HG03469 (cell line): Measurements from ENCODE around the gene CNR1.
"Not testable (repeated sequence)": the region's sequence is repeated elsewhere in the genome, so short reads cannot be mapped to it uniquely, and the experiment has no call there.

ENCODE experiments used
- ATAC-seq: cut with Tn5 transposase; IDR thresholded peaks from one replicate; pipeline ENCODE4 v1.9.1; 2021; ENCODE audit warnings: mild to moderate bottlenecking, moderate library complexity, moderate number of reproducible peaks; ENCODE audit not compliant: unreplicated experiment

The CNR1 gene

DNA sequence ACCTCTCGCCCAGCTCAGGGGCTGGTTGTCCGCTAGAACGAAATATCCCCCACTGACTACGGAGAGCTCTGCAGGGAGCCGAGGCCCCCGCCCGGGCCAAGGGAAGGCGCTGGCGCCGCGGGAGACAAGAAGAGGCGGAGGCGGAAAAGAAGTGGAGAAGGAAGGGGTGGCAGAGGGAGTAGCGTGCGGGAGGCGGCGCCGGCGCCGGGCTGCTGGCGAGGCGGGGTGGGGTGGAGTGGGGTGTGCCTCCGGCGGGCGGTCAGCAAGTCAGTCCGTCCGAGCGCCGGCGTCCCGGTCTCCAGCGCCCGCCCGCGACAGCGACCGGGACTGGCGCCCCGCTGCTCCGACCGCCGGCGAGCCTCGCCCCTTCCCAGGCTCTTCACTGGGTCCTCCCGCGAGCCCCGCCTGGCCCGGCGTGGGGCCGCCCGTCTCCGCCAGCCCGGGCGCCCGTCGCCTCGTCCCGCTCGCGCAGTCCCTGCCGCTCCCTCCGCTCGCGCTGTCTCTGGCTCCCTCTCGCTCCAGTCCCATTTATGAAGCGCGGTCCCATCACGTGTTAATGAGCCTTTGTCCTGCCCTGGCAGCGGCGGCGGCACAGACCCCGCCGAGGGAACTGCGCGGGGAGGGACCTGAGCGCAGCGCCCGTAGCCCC is at the start of gene CNR1:
Gene CNR1 (minus strand): TSS at position 504 of the 649 bp plus-strand sequence. CDS start 21,073 bp downstream, outside the sequence.
- no peak for ATAC-seq

DNA sequence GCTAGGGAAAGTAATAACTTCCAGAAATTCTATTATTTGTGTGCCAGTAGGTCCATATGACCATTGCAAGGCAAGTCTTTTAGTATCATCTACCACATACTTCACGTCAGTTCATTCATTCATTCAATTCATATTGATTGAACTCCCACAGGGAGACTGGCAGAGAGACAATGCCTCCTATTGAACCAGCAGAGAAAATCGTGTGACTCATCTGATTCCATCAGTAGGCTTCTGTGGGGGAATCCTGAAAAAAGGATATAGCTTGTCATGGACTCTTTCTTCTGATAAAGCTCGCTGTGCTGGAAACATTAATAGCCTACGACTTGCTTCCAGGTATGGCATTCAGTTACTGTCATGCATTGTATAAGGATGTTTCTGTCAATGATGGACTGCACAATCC is 45.3 kb upstream of the CNR1 start:
- ATAC-seq = no peak

DNA sequence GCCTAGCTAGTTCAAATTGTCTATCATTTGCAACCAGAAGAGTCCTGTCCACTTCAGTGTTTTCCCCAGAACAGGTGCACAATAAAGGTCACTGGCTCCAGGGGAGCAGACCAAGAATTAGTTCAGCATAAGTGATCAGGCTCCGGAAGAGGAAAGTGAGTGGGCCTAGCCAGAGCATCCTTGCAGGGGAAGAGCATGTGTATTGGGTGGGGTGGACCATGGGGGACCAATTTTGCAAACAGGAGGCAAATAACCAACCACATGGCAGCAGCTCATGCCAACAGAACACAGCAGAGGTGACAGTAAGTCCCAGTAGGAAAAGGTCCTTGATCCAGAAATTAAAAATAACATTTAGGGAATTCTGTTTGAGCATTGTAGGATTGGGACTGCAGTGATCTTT is 43.2 kb upstream of the CNR1 start:
- ATAC-seq = no peak

- ATAC-seq = no peak
These were observed 42.6 kb upstream of the CNR1 start for GRCh38 chr6:88208726-88209125.

- not testable (repeated sequence) for ATAC-seq
These were observed 35.6 kb upstream of the CNR1 start for GRCh38 chr6:88201734-88202133.

GRCh38 chr6:88184921-88185320 is 18.8 kb upstream of the CNR1 start:
- ATAC-seq = no peak

DNA sequence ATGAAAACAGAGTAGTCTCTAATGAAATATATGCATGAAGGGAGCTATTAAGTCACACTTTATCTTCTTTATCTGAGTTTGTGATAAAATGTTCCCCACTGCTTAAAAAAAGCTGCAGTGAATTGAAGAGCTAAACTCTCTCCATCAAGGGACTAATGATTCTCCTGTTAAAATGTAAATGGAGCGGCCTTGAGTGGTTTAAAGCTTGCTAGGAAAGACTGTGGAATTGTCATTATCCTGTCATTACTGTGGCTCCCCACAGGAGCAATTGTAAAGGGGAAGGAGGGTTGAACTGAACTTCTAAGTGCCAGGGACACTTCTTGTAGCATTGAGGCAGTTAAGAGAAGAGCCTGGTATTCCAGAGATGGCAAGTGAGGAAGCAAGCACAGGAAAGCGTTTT is 17.3 kb upstream of the CNR1 start:
- ATAC-seq = no peak

- ATAC-seq = peak; percentile 45
These were observed 13.5 kb upstream of the CNR1 start for GRCh38 chr6:88179692-88180091.

DNA sequence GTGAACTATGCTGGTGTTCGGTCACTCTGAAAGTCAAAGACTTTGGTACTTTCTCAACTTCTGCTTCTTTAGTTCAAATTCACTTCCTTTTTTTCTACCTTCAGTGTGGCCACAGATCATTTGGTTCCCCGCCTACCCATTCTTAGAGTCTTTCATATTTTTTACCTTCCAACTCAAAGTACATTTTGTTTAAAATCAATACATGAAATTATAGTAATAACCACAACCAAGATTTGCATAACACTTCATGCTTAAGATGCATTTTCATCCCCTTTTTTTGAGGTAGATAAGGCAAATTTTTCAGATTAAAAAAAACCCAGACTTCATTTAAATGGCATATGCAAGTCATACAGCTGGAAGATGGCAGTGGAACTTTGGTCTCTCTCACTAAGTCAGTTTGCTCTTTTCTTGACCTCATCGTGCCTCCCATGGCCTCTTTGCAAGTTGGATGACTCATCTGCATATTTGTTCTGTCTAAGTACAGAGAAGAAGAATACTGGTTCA is 11.9 kb upstream of the CNR1 start:
- peak; percentile 34 for ATAC-seq

GRCh38 chr6:88174906-88175305 is 8.8 kb upstream of the CNR1 start:
- ATAC-seq = peak; percentile 31

DNA sequence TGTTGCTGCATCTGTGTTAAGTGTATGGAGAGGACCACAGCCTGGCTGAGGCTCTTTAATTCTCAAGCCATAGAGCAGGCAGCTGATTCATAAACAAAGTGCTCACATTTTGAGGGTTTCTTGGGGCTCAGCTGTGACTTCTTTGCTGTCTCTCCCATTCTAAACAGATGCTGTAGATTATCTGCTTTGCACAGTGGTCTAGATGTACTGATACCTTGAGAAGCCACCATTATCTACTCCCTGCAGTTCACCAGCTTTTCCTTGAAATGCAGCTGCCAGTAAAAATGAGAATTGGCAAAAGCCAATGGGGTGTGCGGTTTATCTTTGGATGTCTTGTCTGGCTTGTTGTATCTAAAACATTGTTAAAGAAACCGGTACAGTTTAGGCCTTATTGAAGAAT is 5.2 kb upstream of the CNR1 start:
- ATAC-seq = no peak

- ATAC-seq = no peak
These were observed 2.2 kb upstream of the CNR1 start for GRCh38 chr6:88168362-88168761.

- ATAC-seq = no peak
These were observed 1.3 kb upstream of the CNR1 start for GRCh38 chr6:88167352-88167937.

GRCh38 chr6:88166493-88167351 is 575 bp upstream of the CNR1 start:
- ATAC-seq = no peak

- ATAC-seq = no peak
These were observed 882 bp downstream of the CNR1 start for GRCh38 chr6:88165087-88165843.

GRCh38 chr6:88164061-88164460 is 2.1 kb downstream of the CNR1 start:
- no peak for ATAC-seq

- no peak for ATAC-seq
These were observed 2.5 kb downstream of the CNR1 start for GRCh38 chr6:88163616-88164015.

DNA sequence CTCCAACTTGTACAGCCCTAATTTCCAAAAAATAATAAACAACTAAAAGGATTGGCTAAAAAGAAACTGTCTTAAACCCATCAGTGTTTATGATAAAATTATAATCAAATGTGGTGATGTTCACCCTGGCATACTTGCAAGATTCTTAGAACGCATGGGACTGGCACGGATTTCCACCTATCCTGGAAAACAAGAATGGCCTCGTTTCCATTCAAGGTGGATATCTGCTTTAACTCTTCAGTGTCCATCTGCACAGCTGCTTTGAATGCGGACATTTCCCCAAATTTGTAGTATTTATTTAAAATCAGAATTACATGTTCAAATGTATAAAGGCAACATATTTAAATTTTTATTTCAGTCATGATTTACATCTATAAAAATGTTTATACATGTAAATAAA is 4.2 kb downstream of the CNR1 start:
- ATAC-seq = no peak

DNA sequence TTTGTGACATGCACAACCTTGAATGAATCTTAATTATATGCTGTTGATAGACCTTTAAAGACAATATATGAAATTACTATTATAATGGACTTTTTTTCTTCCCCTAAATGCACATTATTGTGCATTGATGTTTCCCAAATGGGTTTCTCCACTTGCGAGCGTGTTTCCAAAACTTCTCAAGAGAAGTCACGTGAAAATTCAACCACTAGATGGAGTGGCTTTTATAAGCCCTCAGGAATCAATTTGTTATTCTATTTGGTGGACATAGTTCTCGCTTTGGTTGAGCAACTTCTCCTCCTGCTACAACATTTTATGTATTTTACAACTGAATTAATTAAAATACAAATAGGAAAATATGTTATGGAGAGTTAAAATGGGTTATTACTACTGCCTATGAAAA is 9.0 kb downstream of the CNR1 start:
- ATAC-seq = no peak

DNA sequence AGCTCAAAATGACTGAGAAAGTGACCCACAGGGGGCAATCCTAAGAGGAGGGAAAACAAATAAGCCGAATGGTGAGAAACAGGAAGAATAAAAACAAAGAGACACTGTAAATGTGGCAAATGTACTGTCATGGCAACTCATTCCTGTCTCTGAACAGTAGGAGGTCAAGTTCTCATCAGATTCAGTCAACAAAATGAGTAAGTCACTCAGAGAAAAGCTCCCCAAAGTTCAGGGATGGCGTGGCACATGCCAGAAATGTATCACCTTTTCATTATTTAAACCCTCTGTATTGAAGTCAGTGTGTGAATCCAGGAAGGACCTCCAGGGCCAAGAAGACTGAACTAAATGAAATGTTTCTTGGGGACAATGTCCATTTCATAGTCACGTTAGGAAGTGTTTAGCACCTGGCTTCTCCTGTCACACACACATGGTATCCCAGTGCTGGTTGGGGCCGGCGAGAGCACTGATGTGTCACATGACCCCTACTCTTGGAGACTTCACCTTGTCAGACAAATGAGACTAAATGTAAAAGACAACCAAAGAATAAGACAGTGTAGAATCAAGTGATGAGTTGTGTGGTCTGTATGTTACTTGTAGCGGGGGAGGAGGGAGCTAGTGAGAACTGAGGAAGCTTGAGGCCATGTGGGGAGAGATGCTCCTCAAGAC is 20.7 kb downstream of the CNR1 start:
- no peak for ATAC-seq
